Left kidney (tissue), 2 donors: ENCODE measurements around the gene ZFYVE19. TPM values are rescaled to one million over a fixed set of nuclear protein-coding genes. Genes with fewer than 3 reads are reported as not detected.

Experiments
- DNase-seq: peaks from one replicate; pipeline ENCODE4 v3.0.0-alpha.2; 2013
- polyA plus RNA-seq: library from polyadenylated mRNA; unstranded; fragments of 120-200 nt; gene quantifications from one replicate; pipeline ENCODE4 v1.2.1, GENCODE V29; 2013; ENCODE audit not compliant: insufficient read length

The ZFYVE19 gene
- polyA plus RNA-seq, 1 donor, result 25.5 TPM

GRCh38 chr15:40812721-40813425 lies 6.0 kb downstream of the ZFYVE19 start:
- no peak for DNase-seq

DNA sequence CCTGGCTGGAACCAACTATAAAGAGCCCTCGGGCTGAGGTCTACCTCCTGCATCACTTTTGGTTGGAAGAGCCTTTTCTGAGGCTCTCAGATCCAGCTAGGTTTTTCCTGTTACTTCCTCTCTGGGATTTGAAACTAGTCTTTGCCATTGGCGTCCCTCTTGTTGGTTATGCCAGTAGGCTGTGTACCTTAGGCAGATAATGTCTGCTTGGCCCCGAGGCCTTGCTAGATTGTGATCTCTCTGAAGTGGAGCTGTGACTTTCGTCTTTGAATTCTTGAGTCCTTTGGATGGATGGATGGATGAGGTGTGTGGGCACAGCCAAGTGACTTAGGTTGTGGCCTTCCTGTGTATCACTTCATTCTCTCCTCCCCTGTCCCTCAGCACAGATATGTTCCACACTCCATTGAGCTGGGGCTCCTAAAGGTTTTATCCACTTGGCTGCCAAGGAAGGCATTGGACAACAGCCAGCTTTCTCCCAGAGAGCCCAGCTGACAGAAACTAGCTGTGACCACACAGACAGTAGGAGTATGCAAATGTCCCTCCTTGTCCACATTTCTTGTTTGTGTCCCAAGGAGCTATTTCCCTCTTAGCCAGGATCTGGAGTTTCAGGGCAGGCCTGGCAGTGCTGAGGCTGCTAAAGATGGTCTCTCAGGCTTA lies 8.3 kb downstream of the ZFYVE19 start:
- DNase-seq, result peak; percentile 35

GRCh38 chr15:40819048-40819447 lies 12.2 kb downstream of the ZFYVE19 start:
- no peak for DNase-seq

- no peak for DNase-seq
Measured at GRCh38 chr15:40821195-40821594, 14.3 kb downstream of the ZFYVE19 start.

DNA sequence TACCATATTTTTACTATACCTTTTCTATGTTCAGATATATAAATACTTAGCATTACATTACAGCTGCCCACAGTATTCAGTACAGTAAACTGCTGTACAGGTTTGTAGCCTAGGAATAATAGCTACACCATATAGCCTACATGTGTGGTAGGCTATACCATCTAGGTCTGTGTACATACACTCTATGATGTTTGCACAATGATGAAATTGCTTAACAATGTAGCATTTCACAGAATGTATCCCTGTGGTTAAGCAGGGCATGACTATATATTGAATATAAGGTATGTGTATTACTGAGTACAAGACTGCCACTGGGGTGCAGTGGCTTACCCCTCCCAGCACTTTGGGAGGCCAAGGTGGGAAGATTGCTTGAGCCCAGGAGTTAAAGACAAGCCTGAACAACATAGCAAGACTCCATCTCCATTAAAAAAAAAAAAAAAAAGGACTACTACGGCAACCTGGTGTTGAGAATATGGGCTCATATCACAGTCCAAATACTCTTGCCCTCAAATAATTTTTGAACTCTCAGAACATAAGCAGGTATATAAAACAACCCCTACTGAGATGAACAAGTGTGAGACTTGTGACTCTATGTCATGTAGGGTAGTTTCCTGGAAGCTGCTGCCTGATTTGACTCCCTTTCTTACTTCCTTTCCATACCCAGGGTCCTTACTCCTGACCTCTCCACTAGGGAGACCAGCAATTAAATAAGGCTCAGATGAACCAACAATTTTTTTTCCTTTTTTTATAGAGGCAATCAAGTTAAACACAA lies 16.9 kb downstream of the ZFYVE19 start:
- no peak for DNase-seq

DNA sequence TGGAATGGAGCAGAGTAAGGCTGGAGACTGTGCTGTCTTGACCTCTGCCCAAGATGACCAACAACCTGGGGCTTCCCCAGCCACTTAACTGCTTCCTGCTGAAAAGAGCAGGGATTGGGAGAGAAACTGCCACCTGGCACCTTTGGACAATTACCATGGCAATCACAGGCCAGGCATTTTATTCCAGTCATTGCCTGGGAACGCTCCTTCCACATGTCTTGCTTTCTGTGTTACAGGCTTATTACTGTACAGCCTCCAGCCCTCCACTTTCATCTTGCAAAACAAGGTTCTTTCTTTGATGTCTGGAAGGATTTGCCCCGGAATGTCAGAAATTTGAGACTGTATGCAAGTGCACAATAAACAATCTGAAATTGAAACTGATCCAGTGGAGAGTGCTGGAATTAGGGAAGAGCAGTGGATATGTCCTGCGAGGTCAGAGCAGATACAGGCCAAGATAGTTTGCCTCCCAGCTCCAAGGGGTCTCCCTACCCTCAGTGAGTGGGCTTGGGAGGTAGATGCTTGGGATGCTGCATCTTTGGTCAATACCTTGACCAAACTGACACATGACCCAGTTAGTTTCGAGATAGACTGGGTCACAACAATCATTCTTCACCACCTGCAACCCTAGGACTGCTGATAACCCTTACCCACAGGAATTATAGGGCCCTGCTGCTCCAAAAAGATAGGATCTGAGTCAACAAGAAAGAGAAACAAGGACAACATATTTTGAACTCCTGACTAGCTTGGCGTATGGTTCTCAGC lies 19.0 kb downstream of the ZFYVE19 start:
- DNase-seq, result no peak

DNA sequence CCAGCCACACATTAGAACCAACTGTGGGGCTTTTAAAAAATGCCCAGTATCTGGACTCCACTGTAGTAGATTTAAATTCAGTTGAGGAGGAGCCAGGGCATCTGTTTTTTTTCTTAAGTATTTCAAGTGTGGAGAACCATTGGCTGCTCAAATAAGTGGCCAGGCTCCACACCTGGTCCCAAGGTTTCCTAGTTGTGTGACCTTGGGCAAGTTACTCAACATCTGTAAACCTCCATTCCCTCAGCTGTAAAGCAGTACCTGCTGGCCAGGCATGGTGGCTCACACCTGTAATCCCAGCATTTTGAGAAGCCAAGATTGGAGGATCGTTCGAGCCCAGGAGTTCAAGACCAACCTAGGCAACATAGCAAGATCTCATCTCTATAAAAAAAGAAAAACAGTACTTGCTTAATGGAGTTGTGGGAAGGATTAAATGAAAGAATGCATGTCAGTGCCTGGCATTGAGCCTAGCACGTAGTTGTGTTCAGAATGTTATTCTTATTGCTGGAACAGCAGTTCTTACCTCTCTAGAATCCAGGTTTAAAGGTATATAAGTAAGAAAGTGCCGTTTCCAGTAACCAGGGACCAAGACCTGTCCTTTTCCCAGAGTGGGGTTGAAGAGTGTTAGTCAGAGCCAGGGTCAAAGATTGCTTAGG lies 19.7 kb downstream of the ZFYVE19 start:
- DNase-seq, result no peak

DNA sequence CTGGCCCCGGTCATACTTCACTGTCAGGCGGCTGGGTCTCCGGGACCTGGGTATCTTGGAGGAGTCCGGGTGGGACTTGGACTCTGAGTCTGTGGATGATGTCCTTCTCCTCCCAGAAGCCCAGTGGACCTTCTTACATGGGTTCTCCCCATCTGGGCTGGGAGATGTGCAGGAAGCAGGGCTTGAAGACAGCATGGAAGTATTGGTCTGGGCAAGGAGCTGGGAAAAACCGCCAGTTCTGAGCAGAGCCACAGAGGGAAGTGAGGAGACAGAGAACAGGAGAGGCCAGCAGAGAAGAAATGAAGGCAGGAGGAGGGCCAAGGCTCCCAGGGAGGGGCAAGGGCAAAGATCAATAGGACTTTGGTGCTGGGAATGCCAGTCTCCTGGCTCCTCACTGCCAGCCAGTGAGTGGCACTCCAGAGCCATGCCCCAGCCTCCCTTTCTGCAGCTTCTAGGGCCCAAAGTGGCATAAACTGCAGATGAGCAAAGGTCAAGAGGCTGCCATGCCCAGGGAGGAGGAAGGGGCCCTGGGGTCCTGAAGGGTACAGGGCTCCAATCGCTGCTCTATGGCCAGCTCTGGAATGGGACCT lies 21.7 kb downstream of the ZFYVE19 start, which contains the start of gene PPP1R14D:
PPP1R14D (minus strand) TSS at position 262 of the 590 bp plus-strand sequence; CDS start at position 195, 67 bp downstream.
- DNase-seq, result no peak

DNA sequence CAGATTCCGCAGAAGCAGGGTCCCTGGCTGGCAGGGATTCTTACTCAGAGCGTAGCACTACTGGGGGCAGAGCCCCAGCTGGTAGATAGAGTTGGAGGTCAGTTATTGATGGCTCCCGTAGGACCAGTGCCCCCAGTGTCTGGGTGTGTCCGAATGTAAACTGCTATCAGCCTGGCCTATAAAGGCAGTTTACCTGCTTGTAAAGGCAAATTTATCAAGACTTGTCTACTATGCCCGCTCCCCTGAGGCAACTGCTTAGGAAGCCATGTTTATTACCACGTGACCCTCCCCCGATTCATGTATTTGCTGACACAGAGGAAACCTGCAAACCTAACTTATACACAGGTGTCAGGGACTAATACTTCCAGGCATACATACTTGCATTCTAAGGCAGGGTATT lies 22.2 kb downstream of the ZFYVE19 start:
- DNase-seq, result no peak

- no peak for DNase-seq
Measured at GRCh38 chr15:40830884-40831283, 24.0 kb downstream of the ZFYVE19 start.

DNA sequence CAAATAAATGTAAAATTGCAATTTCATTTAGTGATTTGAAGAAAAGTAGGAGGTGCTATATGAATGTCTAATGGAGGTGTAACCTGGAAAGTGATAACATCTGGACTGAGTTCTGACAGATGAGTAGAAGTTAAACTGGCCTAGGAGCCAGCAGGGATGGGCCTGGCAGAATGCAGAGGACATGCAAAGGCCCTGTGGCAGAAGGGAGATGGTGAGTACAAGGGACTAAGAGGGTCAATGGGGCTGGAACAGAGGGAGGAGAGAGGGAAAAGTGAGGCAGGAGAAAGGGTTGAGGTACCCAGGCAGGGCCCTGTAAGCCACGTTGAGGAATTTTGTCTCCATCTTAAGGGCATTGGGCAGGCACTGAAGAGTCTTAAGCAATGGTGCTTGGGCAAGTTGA lies 25.0 kb downstream of the ZFYVE19 start:
- DNase-seq, result no peak

- DNase-seq, result no peak
Measured at GRCh38 chr15:40832903-40833302, 26.0 kb downstream of the ZFYVE19 start.

GRCh38 chr15:40836020-40836419 lies 29.1 kb downstream of the ZFYVE19 start:
- no peak for DNase-seq

DNA sequence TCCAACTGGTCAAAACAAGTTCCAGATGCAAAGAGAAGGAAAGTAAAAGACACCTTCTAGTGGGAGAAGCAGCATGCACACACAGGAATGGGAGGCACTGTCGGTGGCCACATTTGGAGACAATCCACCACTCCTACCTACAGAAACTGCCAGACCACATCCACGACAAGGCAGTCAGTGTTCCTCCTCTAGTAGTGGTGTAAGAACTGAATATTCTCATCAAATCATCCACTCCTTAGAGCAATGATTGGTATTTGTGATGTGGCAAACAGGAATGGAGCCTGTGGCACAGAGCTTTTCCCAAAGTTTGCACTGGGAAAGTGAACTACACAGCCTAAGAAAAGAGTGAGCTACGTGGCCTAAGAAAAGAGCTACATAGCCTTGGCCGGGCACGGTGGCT lies 31.9 kb downstream of the ZFYVE19 start:
- DNase-seq, result no peak

- DNase-seq, result no peak
Measured at GRCh38 chr15:40841741-40842140, 34.9 kb downstream of the ZFYVE19 start.

DNA sequence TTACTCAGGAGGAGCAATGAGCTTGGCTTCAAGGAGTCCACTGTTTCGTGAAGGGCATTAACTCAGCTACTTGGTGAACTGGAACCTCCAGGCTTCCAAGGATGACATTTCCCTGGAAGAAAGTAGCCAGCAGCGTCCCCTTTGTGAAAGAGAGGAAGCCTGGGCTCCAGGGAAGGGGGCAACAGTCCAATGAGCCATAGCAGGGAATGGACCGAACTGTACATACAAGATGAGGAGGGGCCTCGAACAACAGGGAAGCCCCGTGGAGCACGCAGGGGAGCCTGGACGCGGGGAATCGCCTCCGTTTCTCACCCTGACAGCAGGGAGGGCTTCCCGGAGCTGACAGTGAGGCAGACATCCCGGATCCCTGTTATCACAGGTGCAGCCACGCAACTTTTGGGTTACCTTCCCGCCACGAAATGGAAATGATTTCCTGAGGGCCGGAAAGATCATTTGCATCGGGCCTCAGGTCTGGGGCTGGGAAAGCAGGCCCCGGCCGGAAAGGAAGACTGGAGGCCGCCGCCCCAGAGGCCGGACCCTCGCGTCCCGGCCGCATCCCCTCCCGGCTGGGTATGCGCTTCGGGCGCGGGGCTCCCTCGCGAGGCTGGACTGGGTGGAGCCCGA lies 36.5 kb downstream of the ZFYVE19 start:
- DNase-seq, result no peak

- no peak for DNase-seq
Measured at GRCh38 chr15:40843885-40844695, 37.2 kb downstream of the ZFYVE19 start, which contains the start of gene SPINT1. TSS of gene SPINT1 (plus strand) at chr15:40844048. CDS start at chr15:40844555, 507 bp downstream.

DNA sequence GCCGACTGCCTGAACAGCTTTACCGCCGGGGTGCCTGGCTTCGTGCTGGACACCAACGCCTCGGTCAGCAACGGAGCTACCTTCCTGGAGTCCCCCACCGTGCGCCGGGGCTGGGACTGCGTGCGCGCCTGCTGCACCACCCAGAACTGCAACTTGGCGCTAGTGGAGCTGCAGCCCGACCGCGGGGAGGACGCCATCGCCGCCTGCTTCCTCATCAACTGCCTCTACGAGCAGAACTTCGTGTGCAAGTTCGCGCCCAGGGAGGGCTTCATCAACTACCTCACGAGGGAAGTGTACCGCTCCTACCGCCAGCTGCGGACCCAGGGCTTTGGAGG lies 37.8 kb downstream of the ZFYVE19 start:
- DNase-seq, result no peak

DNA sequence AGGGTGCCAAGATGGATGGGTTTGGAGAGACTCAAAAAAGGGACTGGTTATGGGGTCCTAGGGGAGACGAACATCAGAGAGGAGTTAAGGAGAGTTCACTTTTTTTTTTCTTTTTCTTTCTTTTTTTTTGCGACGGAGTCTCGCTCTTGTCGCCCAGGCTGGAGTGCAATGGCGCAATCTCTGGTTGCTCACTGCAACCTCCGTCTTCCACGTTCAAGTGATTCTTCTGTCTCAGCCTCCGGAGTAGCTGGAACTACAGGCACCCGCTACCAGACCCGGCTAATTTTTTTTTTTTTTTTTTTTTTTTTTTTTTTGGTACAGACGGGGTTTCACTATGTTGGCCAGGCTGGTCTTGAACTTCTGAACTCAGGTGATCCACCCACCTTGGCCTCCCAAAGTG lies 38.1 kb downstream of the ZFYVE19 start:
- DNase-seq, result no peak
